Suprapubic skin (tissue), 4 donors: ENCODE results near the gene DNAH17.

Source experiments
- EP300 ChIP-seq: sonication (generic); formaldehyde crosslinking; IDR thresholded peaks from one replicate; pipeline ENCODE4 v1.6.1; 2017; ENCODE audit warnings: antibody characterized with exemption
- POLR2A ChIP-seq, 2 donors: fragments of 450-650 bp; IDR thresholded peaks; one replicate each; pipeline ENCODE4 v1.6.1; 2017; ENCODE audit warnings: antibody characterized with exemption in 2 of 2, mild to moderate bottlenecking in 2 of 2, moderate library complexity in 2 of 2
- POLR2AphosphoS5 ChIP-seq, 3 donors: sonication (generic); formaldehyde crosslinking; IDR thresholded peaks; one replicate each; pipeline ENCODE4 v1.6.1; 2017; ENCODE audit warnings: antibody characterized with exemption in 3 of 3
- TF ChIP-seq, protein P1 (sequence below), 2 donors: fragments of 200-600 bp in 1 of 2; fragments of 450-650 bp in 1 of 2; sonication (generic) in 1 of 2; IDR thresholded peaks; one replicate each; pipeline ENCODE4 v1.5.1; 2016 to 2019; ENCODE audit warnings: antibody characterized with exemption in 2 of 2, mild to moderate bottlenecking in 1 of 2, moderate library complexity in 1 of 2

DNA sequence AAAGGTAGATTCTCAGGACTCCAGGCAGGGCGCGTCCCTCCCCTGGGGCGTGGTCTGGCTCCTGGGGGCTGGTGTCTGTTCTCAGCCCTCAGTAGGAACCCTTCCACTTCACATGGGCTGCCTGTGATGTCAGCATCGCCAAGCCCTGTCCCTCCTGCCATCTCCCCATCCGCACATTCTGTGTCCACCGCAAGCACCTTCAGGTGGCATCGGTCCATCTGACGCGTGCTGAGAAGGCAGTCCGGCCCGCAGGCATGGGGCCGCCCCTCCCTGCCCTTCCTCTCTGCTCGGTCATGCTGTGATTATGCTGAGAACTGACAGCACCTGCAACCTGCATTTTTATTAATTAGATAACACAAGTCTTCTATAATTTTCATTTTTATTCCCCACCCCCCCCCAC, 12.7 kb upstream of the DNAH17 start:
- TF ChIP-seq, protein P1, sequence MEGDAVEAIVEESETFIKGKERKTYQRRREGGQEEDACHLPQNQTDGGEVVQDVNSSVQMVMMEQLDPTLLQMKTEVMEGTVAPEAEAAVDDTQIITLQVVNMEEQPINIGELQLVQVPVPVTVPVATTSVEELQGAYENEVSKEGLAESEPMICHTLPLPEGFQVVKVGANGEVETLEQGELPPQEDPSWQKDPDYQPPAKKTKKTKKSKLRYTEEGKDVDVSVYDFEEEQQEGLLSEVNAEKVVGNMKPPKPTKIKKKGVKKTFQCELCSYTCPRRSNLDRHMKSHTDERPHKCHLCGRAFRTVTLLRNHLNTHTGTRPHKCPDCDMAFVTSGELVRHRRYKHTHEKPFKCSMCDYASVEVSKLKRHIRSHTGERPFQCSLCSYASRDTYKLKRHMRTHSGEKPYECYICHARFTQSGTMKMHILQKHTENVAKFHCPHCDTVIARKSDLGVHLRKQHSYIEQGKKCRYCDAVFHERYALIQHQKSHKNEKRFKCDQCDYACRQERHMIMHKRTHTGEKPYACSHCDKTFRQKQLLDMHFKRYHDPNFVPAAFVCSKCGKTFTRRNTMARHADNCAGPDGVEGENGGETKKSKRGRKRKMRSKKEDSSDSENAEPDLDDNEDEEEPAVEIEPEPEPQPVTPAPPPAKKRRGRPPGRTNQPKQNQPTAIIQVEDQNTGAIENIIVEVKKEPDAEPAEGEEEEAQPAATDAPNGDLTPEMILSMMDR (IDR thresholded peaks at IDR 0.05) = no peak
- TF ChIP-seq POLR2A (IDR thresholded peaks at IDR 0.05) = no peak
- TF ChIP-seq EP300 = no peak
- TF ChIP-seq POLR2AphosphoS5 (IDR thresholded peaks at IDR 0.05) = no peak
